ENCODE data around the gene RASA3. TPM values are rescaled to one million over a fixed set of nuclear protein-coding genes. Genes with fewer than 3 reads are reported as not detected.

Gene RASA3
- total and polyA plus RNA-seq, 2 donors (not counting 3 experiments of a cell fraction or from before 2014, with no cell fraction given) = 26.5 to 53.8 TPM

GRCh38 chr13:114021464-114022308, 110.7 kb downstream of the RASA3 start:
- Histone ChIP-seq H3K79me2 (ENCODE audit: control insufficient read depth, insufficient read depth, low read length) (peaks cover 8% of the 10 kb centered on the region), H4K20me1 (replicated peaks; ENCODE audit: control insufficient read depth, extremely low read depth, insufficient read depth, low read length) (no peaks in the 10 kb centered on the region), H3K27ac (ENCODE audit: insufficient read depth, low read depth, low read length) (no peak overlapping the region), H3K36me3 (ENCODE audit: control insufficient read depth in 2 of 2, extremely low read depth in 1 of 2, insufficient read depth in 2 of 2, low read length in 2 of 2) (peaks cover 7 to 61% of the 10 kb centered on the region in 2 experiments), H3K27me3 (ENCODE audit: control insufficient read depth in 2 of 2, insufficient read depth in 2 of 2, low read length in 2 of 2) (no peaks in the 10 kb centered on the region), H2AFZ (ENCODE audit: low read depth, low read length) (no peak overlapping the region), H3K9me3 (replicated peaks; ENCODE audit: control insufficient read depth, insufficient read depth, low read length) (no peaks in the 10 kb centered on the region), H3K9me1 (replicated peaks; ENCODE audit: control insufficient read depth, extremely low read depth, insufficient read depth, low read length) (no peaks in the 10 kb centered on the region), H3K4me3 (replicated peaks in 1 of 3; ENCODE audit: insufficient read depth in 1 of 3, low read depth in 1 of 3, low read length in 3 of 3) (no peak overlapping the region), H3K4me2 (ENCODE audit: insufficient read depth, low read length) (no peak overlapping the region), H3K9ac (replicated peaks; ENCODE audit: extremely low read depth, insufficient read depth, low read length) (no peak overlapping the region), H3K4me1 (ENCODE audit: control insufficient read depth, extremely low read depth, insufficient read depth, low read length) (peaks cover 5% of the 10 kb centered on the region)
- no peak for FAIRE-seq
- dilution Hi-C loops (cut with MboI; ENCODE audit: extremely low pct_ligation_motif_present, low sequenced_read_pairs) (no loop called here), intact Hi-C loops (cut with micrococcal nuclease) (no loop called here)
- TF ChIP-seq POLR2AphosphoS5 (IDR thresholded peaks at IDR 0.05; ENCODE audit: insufficient read depth, low read depth, low read length) (no peak), JUN (IDR thresholded peaks at IDR 0.05; ENCODE audit: borderline replicate concordance, insufficient read depth, insufficient read length, low read depth) (no peak), FOS (IDR thresholded peaks at IDR 0.05; ENCODE audit: borderline replicate concordance, insufficient read depth, low read length) (no peak), MAX (IDR thresholded peaks at IDR 0.05; ENCODE audit: insufficient read depth, insufficient read length) (no peak), POLR2A (IDR thresholded peaks at IDR 0.05; ENCODE audit: low read depth, low read length) (no peak), GATA2 (IDR thresholded peaks at IDR 0.05; ENCODE audit: insufficient read depth, insufficient read length, low read depth, low read length) (no peak), CTCF (IDR thresholded peaks at IDR 0.05; ENCODE audit: extremely low read depth in 1 of 2, insufficient read depth in 1 of 2, low read depth in 1 of 2, low read length in 2 of 2) (no peak), EZH2 (IDR thresholded peaks at IDR 0.05; ENCODE audit: borderline replicate concordance, low read depth, low read length, severe bottlenecking) (no peak), MYC (IDR thresholded peaks at IDR 0.05; ENCODE audit: low read depth, low read length) (no peak)
- CTCF ChIA-PET = no interaction called here
- DNase-seq (ENCODE audit: low read depth, low spot score) = no peak
- no TSS peak for BruUV-seq (replicated peaks)
- POLR2A ChIA-PET = no interaction called here

Measured in endothelial cell of umbilical vein (primary cell).